Astrocyte of the spinal cord (primary cell): ENCODE measurements around the gene OGG1.

Experiments
- DNase-seq: peaks from one replicate; pipeline ENCODE4 v3.0.0; 2011; ENCODE audit warnings: low read depth, low spot score
- H3K4me3 ChIP-seq: 2 replicates; pipeline ENCODE4 v1.5.1; 2011; ENCODE audit warnings: low read depth, mild to moderate bottlenecking, low read length, moderate library complexity
- in situ Hi-C: cut with HindIII; loops from 2 replicates; pipeline ENCODE4 v1.10.0; 2017; ENCODE audit warnings: low sequenced_read_pairs
- TF ChIP-seq, protein P1 (sequence below): IDR thresholded peaks from 2 replicates; pipeline ENCODE4 v1.5.1; 2012; ENCODE audit warnings: low read depth, mild to moderate bottlenecking, low read length, inconsistent platforms

The OGG1 gene

DNA sequence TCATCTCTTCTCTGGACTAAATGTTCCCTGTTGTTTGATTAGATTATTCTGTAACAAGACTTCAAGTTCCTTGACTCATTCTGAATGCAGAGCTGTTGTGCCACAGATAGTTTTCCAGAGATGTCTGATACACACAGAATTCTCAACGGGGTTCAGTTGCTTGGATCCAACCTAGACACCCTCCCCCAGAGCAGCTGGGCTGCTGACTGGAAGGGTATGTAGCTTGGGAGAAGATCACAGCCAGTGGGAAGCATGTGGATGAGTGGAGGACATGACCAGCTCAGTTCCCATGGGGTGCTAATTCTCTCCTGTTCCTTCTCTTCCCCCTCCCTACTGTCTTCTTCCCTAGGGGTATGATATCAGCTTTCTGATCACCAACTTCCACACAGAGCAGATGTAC, 53.7 kb downstream of the OGG1 start:
- TF ChIP-seq, protein P1, sequence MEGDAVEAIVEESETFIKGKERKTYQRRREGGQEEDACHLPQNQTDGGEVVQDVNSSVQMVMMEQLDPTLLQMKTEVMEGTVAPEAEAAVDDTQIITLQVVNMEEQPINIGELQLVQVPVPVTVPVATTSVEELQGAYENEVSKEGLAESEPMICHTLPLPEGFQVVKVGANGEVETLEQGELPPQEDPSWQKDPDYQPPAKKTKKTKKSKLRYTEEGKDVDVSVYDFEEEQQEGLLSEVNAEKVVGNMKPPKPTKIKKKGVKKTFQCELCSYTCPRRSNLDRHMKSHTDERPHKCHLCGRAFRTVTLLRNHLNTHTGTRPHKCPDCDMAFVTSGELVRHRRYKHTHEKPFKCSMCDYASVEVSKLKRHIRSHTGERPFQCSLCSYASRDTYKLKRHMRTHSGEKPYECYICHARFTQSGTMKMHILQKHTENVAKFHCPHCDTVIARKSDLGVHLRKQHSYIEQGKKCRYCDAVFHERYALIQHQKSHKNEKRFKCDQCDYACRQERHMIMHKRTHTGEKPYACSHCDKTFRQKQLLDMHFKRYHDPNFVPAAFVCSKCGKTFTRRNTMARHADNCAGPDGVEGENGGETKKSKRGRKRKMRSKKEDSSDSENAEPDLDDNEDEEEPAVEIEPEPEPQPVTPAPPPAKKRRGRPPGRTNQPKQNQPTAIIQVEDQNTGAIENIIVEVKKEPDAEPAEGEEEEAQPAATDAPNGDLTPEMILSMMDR = no peak
- in situ Hi-C loops = no loop called here
- no peak for DNase-seq
- H3K4me3 ChIP-seq = no peak overlapping the region

GRCh38 chr3:9804996-9805395, 55.2 kb downstream of the OGG1 start:
- TF ChIP-seq, protein P1 = no peak
- in situ Hi-C loops = no loop called here
- no peak for DNase-seq
- H3K4me3 ChIP-seq = no peak overlapping the region

GRCh38 chr3:9806137-9806536, 56.4 kb downstream of the OGG1 start:
- in situ Hi-C loops = no loop called here
- no peak overlapping the region for H3K4me3 ChIP-seq
- no peak for DNase-seq
- TF ChIP-seq, protein P1 = no peak
